HG02678 (cell line): Measurements from ENCODE around the gene MED22.
"Not testable (repeated sequence)": the region's sequence is repeated elsewhere in the genome, so short reads cannot be mapped to it uniquely, and the experiment has no call there.

ENCODE experiments used
- ATAC-seq: cut with Tn5 transposase; IDR thresholded peaks from one replicate; pipeline ENCODE4 v1.9.1; 2021; ENCODE audit warnings: mild to moderate bottlenecking, moderate library complexity; ENCODE audit not compliant: unreplicated experiment

The MED22 gene

DNA sequence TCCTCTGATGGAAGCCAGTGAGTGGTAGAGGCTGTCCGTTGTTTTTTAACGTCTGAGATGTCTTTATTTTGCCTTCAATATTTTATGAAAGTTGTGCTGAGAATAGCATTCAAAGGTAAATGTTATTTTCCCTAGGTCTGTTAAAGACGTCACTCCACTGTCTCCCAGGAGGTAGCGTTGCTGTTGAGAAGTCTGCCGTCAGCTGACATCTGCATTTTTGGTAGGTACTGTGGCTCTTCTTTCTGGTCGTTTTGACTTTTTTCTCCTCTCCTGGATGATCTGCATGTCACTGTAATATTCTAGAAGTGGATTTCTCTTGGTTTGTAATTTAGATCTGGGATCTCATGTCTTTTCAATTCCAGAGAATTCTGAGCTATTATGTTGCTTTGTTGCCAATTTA lies 38.3 kb downstream of the MED22 start:
- ATAC-seq: no peak

DNA sequence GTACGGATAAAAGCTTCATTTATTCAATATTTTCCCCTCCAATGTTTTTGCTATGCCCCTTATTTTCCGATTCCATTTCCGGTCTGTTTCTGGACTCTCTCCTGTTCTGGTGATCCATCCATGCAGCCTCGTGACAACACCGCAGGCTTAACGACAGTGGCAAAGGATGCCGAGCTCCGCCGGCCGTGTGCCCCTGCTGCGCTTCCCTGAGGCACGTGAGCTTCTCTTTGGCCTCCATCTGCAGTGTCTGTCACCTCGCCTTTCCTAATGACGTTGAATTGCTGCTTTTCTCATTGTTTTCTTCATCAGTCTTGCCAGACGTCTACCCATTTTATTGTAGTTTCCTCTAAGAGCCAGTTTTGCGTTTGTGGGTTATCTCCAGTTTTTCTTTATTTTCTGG lies 40.6 kb downstream of the MED22 start:
- ATAC-seq: no peak

DNA sequence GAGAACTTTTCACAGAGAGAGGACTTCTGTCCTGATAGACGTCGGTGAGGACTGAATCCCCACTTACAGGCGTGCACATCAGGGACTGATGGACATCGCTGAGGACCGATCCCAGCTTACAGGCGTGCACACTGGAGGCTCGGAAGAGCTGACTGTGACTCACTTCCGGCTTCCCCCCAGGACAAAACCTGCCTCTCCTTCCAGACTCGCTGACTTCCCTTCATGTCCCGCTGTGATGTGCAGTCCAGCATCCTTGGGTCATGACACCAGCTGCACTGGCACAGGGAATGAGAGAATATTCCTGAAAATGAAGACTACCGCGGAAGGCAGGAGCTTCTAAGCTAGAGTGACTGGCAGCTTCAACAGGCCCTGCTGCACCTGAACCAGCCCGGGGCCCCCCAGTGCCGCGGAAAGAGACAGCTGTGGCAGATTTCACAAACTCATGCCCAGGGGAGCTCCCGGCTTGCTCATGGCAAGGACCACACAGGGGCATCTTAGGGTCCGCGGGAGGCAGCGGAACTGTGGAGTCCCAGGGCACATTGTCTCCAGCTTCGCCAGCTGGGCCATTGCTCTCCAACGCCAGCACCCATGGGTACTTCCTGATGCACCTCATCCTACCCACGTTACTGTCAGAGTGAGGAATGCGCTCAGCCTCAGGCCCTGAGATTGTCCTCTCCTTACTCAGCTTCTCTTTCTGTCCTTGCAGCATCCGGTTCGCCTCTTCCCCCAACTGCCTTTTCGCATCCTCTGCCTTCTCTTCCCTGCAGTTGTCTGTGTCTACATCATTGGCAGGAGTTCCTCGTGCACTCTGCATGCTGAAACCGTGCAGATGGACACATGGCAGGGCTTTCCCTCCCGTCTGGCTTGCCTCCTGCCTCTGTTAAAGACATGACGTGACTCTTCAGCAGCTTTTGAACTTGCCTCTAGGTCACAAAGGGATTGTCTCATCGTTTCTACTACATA lies 41.4 kb downstream of the MED22 start:
- no peak for ATAC-seq

DNA sequence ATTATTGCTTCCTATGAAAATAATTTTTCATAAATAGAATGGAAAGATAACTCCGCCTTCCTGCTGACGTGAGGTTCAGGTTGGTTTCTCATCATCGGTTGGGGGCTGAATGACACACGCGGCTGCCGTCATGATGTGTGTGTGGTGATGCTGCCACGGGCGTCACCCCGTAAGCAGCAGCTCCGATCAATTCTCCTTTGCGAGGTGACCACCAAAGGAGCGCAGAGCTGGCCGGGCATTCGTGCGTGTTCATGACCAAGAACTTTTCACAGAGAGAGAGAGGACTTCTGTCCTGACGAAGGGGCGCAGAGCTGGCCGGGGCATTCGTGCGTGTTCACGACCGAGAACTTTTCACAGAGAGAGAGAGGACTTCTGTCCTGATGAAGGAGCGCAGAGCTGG lies 42.2 kb downstream of the MED22 start:
- ATAC-seq: no peak

DNA sequence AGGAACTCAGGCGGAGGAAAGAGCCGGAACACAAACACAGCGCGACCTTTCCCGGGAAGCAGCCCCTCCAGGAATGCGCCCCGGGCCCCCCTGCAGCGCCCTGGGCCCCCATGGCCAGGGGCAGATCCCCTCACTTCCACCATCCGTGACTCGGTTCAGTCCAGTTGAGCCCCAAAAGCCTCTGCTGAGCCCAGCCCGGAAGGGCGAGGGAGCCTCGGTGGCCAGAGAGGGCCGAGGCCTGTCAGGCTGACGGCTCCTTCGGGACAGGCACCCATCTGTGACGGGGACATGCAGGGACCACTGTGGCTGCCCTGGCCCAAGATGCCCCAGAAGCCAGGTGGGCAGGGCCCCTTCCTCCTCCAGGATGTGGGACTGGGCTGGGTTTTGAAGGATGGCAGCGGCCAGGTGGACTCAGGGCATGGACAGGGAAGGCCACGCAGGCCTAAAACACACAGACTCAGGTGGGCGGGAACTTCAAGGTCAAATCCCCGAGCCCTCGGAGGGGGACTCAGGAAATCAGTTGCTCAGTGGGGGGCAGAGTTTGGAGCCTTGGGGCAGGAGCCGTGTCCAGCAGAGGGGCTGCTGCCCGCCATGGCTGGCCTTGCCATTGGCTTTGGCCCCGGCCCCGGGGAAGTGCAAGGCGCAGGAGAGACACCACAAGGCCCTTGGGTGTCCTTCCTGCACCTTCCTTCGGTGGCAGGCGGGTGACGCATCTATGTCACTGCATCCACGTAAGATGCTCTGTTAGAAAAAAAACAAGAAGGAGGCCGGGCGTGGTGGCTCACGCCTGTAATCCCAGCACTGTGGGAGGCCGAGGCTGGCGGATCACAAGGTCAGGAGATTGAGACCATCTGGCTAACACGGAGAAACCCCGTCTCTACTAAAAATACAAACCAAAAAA lies 43.2 kb downstream of the MED22 start:
- no peak for ATAC-seq

DNA sequence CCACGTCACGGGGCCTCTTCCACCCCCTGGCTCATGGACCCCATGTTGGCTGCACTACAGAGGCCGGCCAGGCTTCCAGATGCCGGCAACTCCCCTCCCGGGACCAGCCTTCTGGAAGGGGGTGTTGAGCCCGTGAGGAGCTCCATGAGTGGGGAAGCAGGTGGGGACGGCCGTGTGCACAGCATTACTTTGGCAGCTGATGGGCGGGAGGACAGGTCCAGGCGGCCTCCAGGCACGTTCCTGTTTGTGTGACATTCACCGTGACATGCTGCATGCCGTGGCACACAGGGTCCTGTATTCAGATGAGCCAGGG lies 43.8 kb downstream of the MED22 start:
- ATAC-seq: no peak

DNA sequence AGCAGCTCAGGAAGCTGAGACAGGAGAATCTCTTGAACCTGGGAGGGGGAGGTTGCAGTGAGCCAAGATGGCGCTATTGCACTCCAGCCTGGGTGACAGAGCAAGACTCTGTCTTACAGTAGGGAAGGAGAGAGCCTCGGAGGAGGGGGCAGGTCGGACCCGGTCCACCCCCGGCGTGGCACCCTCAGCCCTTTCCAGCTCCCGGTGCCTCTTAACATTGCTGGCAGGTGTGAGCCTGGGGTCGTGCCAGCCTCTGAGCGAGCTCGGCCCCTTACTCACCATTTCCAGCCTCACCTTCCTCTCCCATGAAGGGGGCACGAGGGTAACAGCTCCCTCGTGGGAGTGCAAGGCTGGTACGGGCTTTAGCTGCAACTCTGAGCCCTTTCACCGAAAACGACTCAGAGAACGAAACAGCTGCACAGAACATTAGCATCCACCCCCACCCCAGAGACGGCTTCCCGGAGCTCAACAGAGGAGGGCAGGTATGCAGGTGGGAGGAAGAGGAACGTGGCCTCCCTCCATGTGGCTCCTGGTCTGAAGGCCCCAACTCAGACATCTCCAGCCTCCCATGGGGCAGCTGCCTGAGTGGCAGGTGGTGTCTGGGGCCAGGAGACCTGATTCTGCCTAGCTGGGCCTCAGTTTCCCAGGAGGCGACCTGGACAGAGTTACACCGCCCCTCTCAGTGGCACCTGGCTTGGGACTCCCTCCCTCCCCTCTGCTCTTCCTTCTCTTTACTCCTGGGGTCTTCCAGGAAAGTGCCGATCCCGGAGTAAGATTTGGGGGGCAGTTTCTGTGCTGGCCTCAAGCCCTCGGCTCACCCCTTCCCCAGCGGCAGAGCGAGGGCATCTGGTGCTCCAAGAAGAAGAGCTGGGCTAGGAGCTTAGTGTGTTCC lies 44.4 kb downstream of the MED22 start:
- ATAC-seq: no peak

DNA sequence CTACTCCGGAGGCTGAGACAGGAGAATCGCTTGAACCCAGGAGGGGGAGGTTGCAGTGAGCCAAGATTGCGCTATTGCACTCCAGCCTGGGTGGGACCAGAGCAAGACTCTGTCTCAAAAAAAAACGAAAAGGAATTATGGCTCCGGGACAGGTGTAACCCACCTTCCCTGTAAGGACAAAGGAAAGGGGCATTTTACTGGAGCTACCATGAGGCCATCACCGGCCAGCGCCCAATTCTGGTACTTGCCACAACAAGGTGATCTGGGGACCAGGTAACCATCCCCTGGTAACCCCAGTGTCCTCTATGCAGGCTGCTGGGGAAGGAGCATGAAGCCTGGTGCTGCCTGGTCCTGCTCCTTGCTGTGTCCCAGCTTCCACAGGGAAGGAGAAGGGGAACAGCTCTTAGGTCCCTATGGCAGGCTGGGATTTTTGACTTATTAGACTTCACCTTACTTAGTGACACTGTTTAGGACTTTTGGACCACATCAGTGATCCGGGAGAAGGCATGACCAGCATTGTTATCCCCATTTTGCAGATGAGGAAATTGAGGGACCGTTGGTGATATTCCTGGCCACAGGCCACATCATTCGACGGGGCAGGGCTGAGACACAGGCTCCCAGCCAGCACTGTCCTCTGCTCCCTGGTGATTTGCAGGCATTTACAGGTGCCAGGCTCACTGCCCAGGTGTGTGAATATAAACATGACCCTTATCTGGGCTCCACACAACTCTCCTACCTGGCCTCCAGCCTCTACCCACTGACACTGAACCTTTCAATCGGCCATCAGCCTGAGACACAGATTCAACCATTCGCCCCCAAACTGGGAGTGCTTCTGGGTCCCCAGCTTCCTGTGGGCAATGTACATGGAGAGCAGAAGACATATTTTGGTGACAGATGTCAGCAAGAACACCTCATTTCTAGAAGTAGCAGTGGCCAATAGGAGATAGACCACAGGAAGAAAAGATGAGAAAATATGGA lies 46.4 kb downstream of the MED22 start:
- no peak for ATAC-seq

DNA sequence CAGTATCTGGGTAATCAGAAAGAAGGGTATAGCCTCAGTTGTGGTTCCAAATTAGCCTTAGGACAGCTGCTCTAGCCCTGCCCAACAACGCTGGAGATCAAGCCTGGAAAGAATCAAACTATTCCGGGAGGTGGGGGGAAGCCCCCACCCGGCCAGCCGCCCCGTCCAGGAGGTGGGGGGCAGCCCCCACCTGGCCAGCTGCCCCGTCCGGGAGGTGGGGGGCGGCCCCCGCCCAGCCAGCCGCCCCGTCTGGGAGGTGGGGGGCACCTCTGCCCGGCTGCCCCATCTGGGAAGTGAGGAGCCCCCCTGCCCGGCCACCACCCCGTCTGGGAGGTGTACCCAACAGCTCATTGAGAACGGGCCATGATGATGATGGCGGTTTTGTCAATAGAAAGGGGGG lies 47.9 kb downstream of the MED22 start:
- not testable (repeated sequence) for ATAC-seq

DNA sequence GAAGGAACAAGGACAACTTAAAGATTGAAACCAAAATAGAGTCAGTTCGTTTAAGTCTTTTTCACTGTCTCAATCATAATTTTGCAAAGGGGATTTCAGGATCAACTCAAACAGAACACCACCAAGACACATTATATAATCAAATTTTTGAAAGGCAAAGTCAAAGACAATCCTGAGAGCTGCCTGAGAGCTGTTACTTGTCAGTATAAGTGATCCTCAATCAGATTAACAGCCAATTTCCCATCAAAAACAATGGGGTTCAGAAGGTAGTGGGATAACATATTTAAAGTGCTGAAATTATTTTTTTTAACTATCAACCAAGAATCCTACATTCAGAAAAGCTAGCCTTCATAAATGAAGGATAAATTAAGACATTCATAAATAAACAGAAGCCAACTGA lies 53.7 kb downstream of the MED22 start:
- ATAC-seq: no peak

DNA sequence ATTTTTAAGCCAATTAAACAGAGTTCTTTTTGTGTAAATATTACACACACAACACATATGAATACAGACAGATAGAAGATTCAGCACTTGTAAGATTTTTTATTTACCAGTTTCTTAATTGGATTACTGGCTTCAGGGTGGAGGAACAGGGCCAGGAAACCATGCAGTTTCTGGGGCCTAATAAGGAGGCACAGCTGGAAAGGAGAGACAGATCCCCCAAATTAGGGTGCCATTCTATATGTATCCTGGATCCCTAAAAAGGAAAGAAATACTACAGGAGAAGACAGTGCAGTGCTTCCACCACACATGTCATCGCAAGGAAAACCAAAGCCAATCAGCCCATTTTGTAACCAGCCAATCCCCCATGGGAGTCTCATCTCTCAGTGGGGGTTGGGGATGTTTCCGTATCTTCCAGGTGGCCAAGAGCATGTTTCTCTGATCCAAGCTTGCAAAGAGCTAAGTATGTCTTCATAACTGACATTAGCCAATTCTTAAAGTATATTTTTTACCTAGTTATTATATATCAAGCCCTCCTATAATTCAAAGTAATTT lies 57.1 kb downstream of the MED22 start:
- no peak for ATAC-seq
